Fibroblast of skin of back (primary cell): ENCODE data around the gene FOSL2.
A peak's percentile ranks its signal among the peaks of the same experiment; 100 is the strongest.
"Not testable (repeated sequence)": the region's sequence is repeated elsewhere in the genome, so short reads cannot be mapped to it uniquely, and the experiment has no call there.

Experiments
- DNase-seq: peaks from one replicate; pipeline ENCODE4 v3.0.0-alpha.2; 2013

Gene FOSL2

DNA sequence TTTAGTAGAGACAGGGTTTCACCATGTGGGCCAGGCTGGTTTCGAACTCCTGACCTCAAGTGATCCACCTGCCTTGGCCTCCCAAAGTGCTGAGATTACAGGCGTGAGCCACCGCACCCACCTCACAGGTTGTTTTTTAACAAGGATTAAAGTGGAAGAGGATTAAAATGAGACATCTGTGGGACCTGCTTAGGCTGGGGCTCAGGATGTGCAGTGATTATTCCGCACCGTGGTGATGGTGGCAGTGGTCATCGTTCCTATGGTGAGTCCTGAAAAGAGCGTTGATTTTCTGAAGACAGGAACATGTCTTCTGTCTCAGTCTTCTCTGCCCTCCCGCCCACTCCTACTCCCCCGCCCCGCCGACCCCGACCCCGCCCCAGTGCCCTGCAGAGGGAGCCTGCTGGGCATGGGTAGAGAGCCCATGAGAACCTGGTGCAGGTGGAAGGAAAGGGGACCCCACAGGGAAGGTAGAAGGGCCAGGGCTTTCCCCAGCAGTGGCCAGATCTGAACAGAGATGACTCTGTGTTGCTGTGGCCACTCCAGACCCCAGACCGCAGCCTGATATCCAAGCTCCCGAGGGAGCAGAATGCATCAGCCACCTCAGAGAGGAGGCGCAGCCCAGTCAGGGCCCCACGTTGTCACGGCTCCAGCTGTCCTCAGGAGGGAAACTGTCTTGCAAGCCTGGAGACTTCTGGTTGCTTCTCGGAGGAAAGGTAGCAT lies 34.5 kb upstream of the FOSL2 start:
- peak; percentile 43 for DNase-seq

DNA sequence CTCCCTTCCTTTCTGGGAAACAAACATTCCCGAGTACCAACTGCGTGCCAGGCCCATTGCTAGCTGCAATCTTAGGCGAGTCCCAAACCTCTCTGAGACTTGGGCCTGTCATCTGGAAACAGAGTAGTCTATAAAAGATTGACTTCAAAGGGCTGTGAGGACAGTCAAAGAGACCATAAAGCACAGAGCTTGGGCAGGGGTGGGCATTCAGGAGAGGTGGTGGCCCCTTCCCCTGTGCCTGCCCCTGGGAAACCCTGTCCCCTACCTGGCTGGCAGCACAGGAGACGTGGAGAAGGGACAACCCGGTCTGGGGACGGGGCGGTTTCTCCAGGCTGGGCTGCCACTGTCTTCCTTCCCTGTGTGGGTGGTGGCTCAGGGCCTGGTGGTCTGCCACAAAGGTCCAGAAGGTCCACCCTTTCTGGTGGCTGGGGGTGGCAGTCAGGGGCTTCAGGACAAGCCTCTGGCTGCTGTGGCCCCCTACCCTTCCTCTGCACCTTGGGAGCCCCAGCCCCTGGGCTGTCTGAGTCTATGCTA lies 33.9 kb upstream of the FOSL2 start:
- no peak for DNase-seq

DNA sequence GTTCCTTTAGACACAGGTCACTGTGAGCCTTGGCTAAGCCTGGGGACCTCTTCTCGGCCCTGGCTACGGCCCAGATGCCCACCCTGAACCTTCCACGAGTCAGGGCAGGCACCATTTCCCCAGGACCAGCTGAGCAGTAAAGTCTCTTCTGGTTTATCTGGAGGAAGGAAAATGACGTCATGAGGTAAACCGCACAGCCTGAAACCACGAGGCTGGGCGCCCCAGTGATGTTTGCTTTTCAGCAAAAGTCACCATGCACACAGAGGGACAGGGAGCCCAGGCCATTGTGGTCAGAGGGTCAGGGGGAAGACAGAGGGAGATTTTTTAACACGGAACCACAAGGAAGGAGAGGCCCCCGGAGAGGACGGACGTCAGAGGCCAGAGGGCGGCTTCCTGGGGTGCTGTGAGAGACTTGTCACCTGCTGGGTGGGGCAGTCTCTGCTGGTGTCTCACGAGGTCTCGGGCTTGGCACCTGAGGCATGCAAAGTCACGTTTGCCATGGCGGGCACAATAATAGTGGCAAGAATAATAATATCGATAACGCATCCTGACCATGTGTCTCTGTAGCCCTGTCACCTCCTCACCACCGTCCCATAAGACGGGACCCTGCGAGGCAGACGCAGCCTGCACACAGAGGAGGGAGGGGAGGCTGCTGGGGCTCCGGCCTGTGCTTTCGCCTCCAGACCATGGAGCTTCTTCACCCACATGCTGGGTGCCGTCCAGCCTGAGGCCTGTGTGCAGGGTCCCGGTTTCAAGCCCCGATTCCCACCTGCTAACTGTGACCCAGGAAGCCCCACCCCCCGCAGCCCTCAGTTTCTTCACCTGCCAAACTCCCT lies 33.2 kb upstream of the FOSL2 start:
- peak; percentile 27 for DNase-seq

DNA sequence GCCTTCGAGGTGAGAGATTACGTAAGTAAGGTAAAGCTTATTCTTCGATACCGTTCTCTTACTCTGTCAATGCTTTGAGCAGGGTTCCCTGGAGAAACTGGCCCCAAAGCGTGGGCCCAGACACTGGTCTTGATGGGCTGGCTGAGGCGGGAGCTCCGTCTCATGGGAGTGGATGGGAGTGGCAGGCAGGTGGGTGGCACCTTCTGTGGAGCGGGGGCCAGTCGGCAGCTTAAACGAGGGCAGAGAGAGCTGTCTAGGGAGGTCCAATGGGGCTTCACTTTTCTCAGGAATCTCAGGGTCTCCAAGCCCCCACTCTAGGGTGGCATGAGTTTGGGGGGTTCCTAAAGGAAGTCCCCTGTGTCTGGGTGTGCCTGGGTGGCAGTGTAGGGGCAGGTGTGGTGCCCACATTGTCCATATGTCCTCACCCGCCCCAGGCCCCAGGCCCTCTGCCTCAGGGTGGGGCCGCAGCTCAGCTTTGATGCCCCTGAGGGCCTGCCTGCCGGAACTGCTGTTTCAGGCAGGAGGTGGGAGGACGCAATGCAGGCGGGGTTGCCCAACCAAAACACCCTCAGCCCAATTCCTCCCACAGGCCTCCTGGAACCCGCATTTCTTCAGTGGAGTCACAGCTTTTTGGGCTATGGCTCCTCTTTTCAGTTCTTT lies 32.5 kb upstream of the FOSL2 start:
- DNase-seq, result no peak

DNA sequence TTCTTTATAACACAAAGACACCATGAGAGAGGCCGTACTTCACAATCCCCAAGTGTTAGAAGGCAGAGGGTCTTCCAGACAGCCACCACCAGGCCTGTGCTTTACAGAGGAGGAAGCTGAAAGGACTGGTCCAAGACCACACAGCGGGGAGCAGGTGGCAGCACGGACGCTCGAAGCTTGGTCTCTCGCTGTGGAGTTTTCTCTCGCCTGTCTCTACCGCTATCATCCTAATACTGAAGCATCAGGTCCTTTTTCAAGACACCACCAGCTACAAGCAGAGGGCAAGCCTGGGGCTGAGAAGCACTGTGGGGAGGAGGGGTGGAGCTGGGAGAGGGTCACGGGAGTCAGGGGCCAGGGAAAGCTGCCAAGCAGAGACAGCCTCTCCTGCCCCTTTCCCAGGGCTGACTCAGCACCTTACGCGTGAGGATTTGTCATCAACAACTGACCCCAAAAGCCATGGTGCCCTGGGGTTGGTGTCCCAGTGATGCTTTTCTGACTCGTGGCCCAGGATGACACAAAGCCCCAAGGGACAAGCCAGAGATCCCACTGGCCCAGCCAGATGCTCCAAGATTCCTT lies 31.9 kb upstream of the FOSL2 start:
- peak; percentile 83 for DNase-seq

DNA sequence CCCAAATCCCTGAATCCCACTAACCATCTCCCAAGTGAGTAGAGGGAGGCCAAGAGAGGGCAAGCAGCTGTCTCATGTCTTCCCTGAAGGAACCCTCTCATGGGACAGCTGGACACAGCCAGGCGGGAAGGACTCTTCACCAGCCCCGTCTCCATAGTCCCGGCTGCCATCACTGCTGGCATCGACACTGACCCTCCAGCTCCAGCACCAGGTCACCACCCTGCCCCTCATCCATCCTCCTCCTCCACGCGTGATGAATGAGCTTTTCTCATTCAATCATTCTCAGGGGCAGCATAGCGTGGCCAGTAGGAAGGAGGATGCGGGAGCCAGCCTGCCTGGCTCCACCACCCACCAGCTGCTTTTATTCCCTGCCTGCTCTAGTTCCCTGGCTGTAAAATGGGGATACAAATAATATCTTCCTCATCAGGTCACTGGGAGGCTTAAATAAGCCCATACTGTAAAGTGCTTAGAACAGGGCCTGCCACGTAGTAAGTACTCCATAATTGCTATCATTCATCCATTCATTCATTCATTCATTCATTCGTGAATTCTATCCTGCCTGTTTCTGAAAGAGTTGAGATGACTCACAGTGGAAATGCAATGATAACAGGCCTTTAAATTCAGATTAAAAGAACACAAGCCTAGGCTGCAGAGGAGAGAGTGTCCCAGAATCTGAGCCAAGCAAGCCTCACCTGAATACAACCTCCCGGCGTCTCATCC lies 30.5 kb upstream of the FOSL2 start:
- DNase-seq, result no peak

DNA sequence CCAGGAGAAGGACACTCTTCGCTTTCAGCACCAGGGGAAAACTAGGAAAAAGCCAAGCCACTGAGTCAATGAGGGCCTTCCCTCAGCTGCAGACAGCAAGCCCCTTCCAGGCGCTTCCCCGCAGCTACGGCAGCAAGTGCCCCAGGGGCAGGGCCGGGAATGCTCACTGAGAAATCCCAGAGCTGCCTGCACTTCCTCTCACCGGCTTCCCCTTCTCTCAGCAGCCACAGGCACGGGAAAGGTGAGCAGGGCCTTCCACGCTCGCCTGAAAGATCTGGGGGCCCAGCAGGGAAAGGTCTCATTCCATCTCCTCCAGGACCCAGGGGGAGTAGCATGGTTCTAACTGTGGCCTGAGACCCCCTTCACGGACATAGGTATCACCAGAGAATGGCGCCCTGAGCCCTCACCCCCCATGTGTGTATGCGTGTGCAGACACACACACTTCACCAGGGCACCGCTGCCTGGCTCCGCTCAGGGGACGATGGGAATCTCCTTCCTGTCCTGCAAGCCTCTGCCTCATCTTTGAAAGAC lies 29.6 kb upstream of the FOSL2 start:
- no peak for DNase-seq

DNA sequence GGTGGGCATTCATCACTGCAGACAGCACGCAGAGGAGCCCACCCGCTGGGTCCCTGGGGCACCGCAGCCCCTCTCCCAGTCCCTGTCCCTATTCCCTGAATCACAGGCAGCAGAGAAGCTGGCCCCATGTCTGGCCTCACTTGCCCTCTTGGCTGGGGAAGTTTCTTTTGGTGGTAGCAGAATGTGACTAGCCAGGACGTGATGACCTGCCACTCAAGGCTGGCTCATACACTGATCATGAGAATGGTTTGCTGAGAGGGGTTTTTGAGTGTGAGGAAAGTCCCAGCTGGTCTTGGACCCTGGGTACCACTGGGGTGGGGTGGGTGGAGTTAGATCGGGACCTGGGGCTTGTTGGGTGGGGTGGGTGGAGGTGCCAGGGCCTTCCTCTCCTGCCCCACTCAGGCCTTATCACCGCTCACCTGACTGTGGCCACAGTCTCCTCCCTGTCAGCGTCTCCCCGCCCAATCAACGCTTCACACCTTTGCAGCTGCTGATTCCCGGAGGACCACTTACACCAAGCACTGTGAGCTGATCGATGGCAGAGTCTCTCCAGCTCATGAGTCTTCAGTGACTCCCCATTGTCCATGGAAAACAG lies 28.9 kb upstream of the FOSL2 start:
- DNase-seq, result no peak

DNA sequence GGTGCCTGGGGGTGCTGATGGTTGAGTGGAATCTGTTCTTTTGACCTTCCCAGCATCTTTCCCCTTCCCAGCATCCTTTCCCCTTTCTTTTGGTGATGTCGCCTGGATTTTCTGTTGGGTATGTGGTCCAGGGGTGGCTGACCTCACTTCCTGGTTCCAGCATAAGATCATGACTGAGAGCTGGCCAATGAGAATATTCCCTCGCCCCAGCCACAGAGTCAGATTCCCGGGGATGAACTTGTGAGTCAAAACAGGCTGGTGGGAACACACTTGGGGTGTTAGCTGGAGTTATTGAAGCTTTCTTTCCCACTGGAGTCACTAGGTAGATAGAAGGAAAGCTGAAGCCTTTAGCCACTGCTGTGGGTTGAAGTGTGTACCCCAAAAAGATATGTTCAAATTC lies 28.0 kb upstream of the FOSL2 start:
- peak; percentile 50 for DNase-seq

DNA sequence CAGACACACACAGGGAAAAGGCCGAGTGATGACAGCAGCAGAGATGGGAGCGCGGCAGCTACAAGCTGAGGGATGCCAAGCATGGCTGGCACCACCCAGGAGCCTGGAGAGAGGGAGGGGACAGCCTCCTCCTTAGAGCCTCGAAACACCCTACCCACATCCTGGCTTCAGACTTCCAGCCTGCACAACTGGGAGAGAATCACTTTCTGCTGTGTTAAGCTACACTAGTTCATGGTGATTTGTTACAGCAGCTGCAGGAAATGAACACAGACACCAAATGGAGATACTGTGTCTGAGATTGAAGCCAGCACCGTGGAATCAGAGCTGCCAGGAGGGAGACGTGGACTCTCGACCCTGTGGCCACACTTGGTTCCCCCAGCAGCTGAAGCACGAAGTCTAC lies 27.5 kb upstream of the FOSL2 start:
- DNase-seq, result no peak

DNA sequence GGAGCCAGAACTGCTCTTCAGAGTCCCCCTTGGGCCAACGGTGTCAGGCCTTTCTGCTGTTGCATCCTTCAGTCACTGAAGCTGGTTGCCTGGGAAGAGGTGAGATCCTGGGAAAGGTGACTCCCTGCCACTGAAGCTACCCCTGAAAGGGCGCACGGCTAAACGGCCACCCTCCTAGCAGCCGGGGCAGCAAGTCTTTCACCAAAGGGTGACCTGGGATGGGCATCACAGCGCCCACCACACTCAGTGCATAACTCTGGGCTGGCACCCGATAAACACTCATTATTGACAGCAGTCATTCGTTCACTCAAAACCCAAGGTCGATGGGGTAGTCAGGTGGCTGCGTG lies 26.5 kb upstream of the FOSL2 start:
- DNase-seq, result no peak

DNA sequence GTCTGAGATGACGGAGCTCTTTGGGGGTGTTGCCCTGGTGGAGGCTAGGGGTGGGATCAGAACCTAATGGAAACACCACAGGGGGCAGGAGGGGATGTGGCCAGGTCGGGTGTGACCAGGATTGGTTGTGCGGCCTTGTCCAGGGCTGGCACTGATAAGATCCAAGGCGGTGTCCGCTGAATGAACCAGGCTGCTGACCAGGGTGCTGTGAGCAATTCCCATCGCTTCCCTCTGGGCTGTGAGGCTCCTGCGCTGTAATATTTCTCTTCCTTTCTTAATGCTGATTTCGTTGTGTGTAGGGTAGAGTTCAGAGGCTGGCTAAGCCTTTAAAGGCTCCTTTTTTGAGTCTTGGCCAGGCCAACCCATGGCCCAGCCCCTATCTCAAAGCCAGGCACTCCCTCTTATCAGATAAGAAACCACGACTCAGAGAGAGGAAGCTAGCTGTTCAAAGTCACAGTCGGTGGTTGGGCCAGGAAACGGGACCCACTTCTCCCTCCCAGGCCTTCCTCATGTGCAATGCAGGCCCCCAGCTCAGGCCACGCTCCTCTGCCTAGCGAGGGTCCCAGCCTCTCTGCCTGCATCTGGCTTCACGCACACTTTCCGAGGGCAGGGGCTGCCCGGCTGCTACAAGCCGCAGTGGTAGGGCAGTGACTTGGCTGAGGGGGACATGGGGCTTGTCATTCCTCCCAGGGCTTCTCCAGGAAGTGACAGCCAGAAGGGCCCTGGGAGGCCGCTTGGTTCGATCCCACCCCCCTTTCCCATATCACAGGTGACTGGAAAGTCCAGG lies 26.0 kb upstream of the FOSL2 start:
- DNase-seq, result peak; percentile 36

DNA sequence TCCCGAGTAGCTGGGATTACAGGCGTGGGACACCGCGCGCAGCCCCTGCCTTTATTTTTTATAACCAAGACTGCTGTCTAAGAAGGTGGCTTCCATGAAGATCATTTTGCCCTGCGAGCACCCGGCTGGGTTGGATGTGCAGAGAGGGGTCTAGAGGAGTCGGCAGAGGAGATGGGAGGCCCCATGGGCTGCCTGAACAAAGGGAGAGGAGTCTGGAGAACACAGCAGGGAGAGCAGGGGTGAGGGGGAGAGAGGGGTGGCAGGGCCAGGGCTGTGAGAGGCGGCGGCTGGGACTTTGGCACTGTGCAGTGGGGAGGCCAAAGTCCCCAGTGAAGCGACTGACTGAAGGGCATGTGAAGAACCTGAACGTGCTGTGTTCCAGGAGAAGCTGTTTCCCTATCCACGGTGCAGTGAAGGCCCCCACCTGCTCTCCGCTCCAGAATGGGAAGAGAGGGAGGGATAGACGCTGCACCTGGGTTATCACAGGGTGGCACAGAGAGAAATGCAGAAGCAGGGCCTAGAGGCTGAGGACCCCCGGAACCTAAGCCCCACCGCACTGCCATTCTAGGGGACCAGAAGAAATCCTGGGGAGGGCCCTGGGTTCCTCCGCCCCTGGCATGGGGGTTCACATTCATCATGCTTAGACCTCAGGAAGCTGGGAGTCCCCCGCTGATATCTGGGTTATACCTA lies 24.8 kb upstream of the FOSL2 start:
- no peak for DNase-seq

DNA sequence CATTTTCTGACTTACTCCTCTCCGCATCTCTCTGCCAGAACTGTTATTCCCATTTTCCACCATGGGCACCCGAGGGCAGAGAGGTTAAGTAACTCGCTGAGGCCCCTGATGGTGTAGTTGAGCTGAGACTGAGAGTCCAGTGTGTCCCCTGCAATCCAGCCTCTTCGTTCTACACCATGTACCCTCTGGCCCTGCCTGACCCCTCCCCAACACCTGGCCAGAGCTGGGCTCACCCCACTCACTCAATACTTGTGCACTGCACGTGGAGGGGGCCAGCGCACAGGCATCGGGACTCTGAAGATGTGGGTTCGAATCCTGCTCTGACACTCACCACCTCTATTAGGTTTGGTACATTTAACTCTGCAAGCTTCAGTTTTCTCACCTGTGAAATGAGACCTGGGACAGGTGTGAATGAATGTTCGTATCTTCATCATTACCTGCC lies 24.3 kb upstream of the FOSL2 start:
- no peak for DNase-seq

DNA sequence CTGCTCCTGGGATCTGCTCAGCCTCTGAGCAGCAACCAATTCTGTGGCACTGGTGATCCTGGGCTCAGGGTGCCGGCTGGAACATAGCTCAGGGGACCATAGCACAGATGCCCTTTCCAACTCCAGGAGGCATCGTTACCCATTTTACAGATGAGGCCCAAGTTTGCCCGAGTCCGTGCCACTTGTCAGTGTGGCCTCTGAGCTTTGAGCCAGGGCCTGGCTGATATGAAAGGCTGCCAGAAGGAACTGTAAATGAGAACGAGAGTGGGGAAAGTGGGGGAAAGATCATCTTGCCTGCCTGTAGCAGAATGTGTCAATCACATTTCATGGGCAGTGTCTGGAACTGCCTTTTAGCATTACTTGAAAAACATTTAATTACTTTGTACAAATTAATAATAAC lies 23.3 kb upstream of the FOSL2 start:
- no peak for DNase-seq

DNA sequence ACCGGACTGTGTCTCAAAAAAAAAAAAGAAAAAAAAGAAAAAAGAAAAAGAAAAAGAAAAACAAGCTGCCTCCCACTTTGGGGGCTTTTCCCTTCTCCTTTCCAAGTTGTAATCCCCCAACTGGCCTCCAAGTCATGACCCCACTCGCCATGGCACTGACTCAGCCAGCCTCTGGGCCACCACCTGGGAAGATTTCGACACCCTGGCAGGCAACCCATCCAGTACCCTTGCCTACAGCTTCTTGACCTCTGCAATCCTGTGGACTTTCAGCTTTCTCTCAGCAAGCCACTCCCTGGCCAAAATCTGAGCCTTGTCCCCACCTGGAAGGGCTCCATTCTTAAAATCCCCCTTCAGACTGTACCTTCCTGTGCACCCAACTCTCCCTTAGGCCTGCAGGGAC lies 22.3 kb upstream of the FOSL2 start:
- no peak for DNase-seq

DNA sequence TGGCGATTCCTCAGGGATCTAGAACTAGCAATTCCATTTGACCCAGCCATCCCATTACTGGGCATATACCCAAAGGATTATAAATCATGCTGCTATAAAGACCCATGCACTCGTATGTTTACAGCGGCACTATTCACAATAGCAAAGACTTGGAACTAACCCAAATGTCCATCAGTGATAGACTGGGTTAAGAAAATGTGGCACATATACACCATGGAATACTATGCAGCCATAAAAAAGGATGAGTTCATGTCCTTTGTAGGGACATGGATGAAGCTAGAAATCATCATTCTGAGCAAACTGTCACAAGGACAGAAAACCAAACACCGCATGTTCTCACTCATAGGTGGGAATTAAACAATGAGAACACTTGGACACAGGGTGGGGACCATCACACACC lies 20.9 kb upstream of the FOSL2 start:
- not testable (repeated sequence) for DNase-seq

DNA sequence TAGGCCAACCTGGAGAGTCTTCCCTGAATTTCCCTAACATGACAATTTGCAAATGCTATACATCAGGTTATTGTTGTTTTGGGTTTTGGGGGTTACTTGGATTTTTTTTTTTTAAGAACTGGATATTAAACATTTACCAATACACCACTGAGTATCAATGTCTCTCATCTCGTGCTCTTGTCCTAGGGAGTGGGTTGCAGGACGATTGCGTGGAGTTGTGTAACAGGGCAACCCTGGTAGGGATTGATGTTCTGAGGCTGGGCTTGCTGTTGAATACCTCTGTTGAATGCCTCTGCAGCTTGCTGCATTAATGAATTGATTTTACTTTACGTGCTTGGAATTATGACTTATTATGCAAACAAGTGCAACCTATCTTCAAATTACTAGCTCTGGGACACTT lies 18.8 kb upstream of the FOSL2 start:
- no peak for DNase-seq

DNA sequence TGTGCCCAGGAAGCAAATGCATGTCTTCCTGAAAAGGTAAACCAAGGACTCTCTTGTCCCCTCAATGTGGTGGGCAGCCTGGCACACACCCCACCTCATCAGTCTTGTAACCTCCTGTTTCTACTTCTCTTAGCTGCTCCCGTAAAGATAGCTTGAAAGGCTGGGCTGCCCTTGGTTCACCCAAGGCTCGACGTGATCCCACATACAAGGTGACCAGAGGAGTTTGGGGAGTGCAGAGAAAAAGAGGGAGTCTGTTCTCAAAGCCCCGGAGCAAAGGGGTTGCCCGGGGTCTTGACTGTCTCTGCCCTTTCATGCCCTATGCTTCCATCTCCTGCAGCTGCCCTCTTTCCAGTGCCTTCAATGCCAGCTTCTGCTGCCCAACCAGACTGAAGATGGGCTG lies 18.3 kb upstream of the FOSL2 start:
- DNase-seq, result no peak

DNA sequence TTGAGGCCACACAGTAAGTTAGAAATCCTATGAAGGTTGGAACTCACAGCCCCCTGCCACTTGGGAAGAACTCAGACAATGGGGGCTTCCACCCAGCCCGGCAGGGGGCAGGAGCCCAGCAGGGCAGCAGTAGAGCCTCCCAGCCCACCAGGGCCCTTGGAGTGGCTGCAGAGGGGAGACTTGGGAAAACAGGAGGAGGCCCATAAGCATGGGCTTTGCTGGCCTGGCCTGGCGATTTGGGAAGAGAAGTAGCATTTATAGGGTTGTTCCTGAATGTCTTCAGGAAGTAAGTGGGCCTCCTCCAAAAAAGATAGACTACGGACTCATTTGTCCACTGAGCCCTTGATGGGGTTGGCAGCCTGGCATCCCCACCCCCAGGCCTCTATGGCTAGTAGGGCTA lies 17.4 kb upstream of the FOSL2 start:
- DNase-seq, result no peak
